NCI-H82 treated with DMSO at 0.1 percent for 48 hours (cell line): ENCODE data around the gene TNKS1BP1.

Experiments used
- DNase-seq: peaks from one replicate; lab custom pipeline; 2025; ENCODE audit not compliant: unreplicated experiment; lab: John Stamatoyannopoulos, UW

Gene TNKS1BP1

DNA sequence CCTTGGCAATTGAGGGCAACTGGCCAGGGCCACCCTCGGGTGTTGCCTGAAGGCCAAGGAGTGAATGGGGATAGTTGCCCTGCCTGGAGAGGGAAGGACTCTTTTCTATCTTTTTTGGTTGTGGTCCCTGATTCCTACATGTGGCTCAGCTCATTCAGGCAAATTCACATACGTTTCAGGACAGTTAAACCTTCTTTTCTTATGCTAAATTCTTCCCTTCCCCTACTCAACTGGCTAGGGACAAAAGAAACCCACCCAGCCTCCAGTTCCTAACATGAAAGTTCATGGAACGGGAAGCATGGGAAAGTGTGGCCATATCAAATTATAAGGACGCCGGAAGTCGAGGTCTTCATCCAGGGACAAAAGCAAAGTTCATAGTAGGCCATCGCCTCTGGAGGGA lies 61.4 kb downstream of the TNKS1BP1 start:
- DNase-seq, result no peak

- no peak for DNase-seq
These were observed 62.6 kb downstream of the TNKS1BP1 start for GRCh38 chr11:57262157-57262556.

- no peak for DNase-seq
These were observed 63.6 kb downstream of the TNKS1BP1 start for GRCh38 chr11:57260937-57261783.

- DNase-seq, result no peak
These were observed 68.6 kb downstream of the TNKS1BP1 start for GRCh38 chr11:57256119-57256518.

DNA sequence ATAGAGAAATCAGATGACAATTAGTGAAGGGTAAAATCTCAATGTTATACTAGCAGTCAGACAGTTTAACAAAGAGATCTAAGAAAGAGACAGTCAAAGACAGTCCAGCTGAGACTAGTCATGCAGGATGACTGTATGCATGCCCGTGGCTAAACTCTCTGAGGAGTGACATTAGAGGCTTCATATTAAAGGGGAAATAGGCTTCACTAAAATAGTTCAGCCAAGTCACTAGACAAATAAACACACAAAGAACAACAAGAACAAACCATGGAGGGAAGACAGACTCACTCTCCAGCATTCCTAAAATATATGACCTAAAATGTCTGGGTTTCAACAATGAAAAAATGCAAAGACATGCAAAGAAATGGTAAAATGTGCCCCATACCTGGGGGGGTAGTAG lies 69.1 kb downstream of the TNKS1BP1 start:
- no peak for DNase-seq

GRCh38 chr11:57254631-57255030 lies 70.1 kb downstream of the TNKS1BP1 start:
- DNase-seq, result no peak

DNA sequence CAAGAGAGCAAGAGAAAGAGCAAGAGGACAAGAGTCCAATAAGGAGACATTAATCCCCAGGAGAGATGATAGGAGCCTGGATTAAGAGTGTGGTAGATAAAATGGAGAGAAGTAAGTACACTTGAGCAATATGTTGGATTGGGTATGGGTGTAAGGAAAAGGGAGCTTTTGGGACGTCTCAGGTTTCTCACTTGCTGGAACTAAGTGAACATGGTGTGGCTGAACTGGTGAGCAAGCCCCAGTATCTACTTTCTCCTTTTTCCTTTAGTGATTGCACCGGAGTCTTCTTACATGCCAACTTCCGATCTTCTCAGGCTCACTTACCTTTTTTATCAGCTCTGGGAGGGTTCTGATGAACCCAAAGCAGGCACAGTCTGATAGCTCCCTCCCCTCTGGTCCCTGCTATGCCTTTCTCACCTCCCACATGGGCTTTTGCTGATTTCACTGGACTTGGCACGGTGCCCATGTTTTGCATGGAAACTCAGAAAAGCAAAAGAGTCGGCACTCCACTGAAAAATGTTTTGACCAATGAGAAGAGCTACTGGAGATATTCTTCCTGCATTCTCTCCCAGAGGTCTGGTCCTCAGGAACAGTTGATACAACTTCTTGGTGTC lies 73.2 kb downstream of the TNKS1BP1 start:
- DNase-seq, result no peak

GRCh38 chr11:57251037-57251436 lies 73.7 kb downstream of the TNKS1BP1 start:
- no peak for DNase-seq
